Measurements from ENCODE around the gene CCDC88C. TPM values are rescaled to one million over a fixed set of nuclear protein-coding genes. Genes with fewer than 3 reads are reported as not detected.

CCDC88C gene
- total and polyA plus RNA-seq, 11 donors, result 2.4 to 15.6 (median 4.8) TPM

- H3K9me3 ChIP-seq, result no peaks in the 10 kb centered on the region
- peak in 2 of 4 donors; percentile 55 to 60 for ATAC-seq
- peaks cover 0 to 41% (median 32%) of the 10 kb centered on the region in 12 donors for H3K4me1 ChIP-seq
- WGBS, 4 donors, result 42 to 66% (median 52%) methylated on average over 19 of the region's 19 CpGs
- H3K27ac ChIP-seq, result no peak overlapping the region
- intact Hi-C loops (cut with DNase I), result no loop called here
- H3K36me3 ChIP-seq, result peaks cover 0 to 31% (median 0%) of the 10 kb centered on the region in 9 donors
- H3K27me3 ChIP-seq, result peaks cover 0 to 7% (median 0%) of the 10 kb centered on the region in 9 donors
- DNase-seq, result peak in 3 of 5 donors; percentile 29 to 81 (median 38)
- no peak for TF ChIP-seq POLR2A (IDR thresholded peaks at IDR 0.05)
- TF ChIP-seq, protein P1, sequence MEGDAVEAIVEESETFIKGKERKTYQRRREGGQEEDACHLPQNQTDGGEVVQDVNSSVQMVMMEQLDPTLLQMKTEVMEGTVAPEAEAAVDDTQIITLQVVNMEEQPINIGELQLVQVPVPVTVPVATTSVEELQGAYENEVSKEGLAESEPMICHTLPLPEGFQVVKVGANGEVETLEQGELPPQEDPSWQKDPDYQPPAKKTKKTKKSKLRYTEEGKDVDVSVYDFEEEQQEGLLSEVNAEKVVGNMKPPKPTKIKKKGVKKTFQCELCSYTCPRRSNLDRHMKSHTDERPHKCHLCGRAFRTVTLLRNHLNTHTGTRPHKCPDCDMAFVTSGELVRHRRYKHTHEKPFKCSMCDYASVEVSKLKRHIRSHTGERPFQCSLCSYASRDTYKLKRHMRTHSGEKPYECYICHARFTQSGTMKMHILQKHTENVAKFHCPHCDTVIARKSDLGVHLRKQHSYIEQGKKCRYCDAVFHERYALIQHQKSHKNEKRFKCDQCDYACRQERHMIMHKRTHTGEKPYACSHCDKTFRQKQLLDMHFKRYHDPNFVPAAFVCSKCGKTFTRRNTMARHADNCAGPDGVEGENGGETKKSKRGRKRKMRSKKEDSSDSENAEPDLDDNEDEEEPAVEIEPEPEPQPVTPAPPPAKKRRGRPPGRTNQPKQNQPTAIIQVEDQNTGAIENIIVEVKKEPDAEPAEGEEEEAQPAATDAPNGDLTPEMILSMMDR (IDR thresholded peaks at IDR 0.05), result no peak
- H3K4me3 ChIP-seq, result no peak overlapping the region
Measured at GRCh38 chr14:91332171-91332985, 85.2 kb downstream of the CCDC88C start.

- H3K4me1 ChIP-seq, result peaks cover 0 to 47% (median 38%) of the 10 kb centered on the region in 12 donors
- H3K27ac ChIP-seq, result no peak overlapping the region
- H3K27me3 ChIP-seq, result peaks cover 0 to 7% (median 0%) of the 10 kb centered on the region in 9 donors
- TF ChIP-seq POLR2A (IDR thresholded peaks at IDR 0.05), result no peak
- TF ChIP-seq, protein P1 (IDR thresholded peaks at IDR 0.05), result no peak
- H3K4me3 ChIP-seq, result no peak overlapping the region
- DNase-seq (no peak), ATAC-seq (no peak)
- WGBS, 4 donors, result 67 to 88% (median 75%) methylated on average over 2 to 3 of the region's 3 CpGs
- intact Hi-C loops (cut with DNase I), result no loop called here
- peaks cover 0 to 24% (median 0%) of the 10 kb centered on the region in 9 donors for H3K36me3 ChIP-seq
- H3K9me3 ChIP-seq, result no peaks in the 10 kb centered on the region
Measured at GRCh38 chr14:91331721-91332120, 85.9 kb downstream of the CCDC88C start.

GRCh38 chr14:91330856-91331255, 86.8 kb downstream of the CCDC88C start:
- TF ChIP-seq, protein P1 (IDR thresholded peaks at IDR 0.05), result no peak
- no peak for TF ChIP-seq POLR2A (IDR thresholded peaks at IDR 0.05)
- Histone ChIP-seq H3K4me1 (peaks cover 0 to 55% (median 45%) of the 10 kb centered on the region in 12 donors), H3K9me3 (no peaks in the 10 kb centered on the region), H3K4me3 (no peak overlapping the region), H3K27ac (no peak overlapping the region), H3K27me3 (peaks cover 0 to 7% (median 0%) of the 10 kb centered on the region in 9 donors), H3K36me3 (peaks cover 0 to 16% (median 0%) of the 10 kb centered on the region in 9 donors)
- DNase-seq, result no peak
- WGBS, 4 donors, result 69 to 82% (median 70%) methylated on average over 8 of the region's 8 CpGs
- ATAC-seq, result peak in 1 of 4 donors; percentile 52
- intact Hi-C loops (cut with DNase I), result no loop called here

DNA sequence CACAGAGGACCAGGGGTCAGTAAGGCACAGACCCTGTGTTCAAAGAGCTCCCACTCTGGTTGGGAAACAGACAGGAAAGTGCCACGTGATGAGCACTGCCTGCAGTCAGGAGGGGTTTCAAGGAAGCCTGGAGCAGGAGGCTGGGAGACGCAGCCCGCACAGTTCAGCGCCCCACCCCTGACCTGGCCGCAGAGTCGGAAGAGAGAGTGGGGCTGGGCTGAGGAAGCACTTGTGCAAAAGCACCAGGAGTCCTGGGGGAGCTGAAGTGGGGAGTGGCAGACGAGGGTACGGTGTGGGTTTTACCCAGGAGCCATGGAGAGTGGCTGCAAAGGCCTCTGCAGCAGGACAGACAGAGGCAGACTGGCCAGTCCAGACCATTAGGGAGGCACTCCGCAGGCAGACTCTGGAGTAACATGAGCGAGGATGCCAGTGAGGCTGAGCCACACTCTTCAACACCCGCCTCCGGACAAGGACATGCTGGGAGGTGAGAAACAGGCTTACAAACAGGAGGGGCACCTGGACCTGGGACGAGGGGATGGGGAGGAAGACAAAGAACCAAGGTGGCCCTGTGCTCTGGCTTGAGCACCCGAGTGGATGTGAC, 87.4 kb downstream of the CCDC88C start:
- intact Hi-C loops (cut with DNase I), result no loop called here
- peak overlapping the region in 1 of 12 donors; percentile 34 for H3K27ac ChIP-seq
- peaks cover 0 to 12% (median 0%) of the 10 kb centered on the region in 9 donors for H3K36me3 ChIP-seq
- ATAC-seq (peak; percentile 14 to 49 (median 26)), DNase-seq (peak in 1 of 5 donors; percentile 32)
- H3K4me3 ChIP-seq, result no peak overlapping the region
- whole genome bisulfite sequencing, 4 donors, result 58 to 72% (median 66%) methylated on average over 11 to 14 of the region's 14 CpGs
- TF ChIP-seq, protein P1 (IDR thresholded peaks at IDR 0.05), result no peak
- no peak for TF ChIP-seq POLR2A (IDR thresholded peaks at IDR 0.05)
- H3K9me3 ChIP-seq, result no peaks in the 10 kb centered on the region
- peaks cover 0 to 62% (median 51%) of the 10 kb centered on the region in 12 donors for H3K4me1 ChIP-seq
- H3K27me3 ChIP-seq, result peaks cover 0 to 7% (median 0%) of the 10 kb centered on the region in 9 donors
